Endodermal cell (in vitro differentiated cells): ENCODE measurements around the gene KCTD18. TPM values are rescaled to one million over a fixed set of nuclear protein-coding genes. Genes with fewer than 3 reads are reported as not detected.

Source experiments
- DNase-seq: peaks from one replicate; pipeline ENCODE4 v3.0.0-alpha.2; 2017
- H3K27ac ChIP-seq: 2 replicates; pipeline ENCODE4 v1.5.1; 2013; ENCODE audit warnings: mild to moderate bottlenecking, low read depth, low read length, moderate library complexity
- H3K27me3 ChIP-seq: 2 replicates; pipeline ENCODE4 v1.6.1; 2013; ENCODE audit warnings: mild to moderate bottlenecking, low read length, moderate library complexity; ENCODE audit not compliant: insufficient read depth, control insufficient read depth, poor library complexity, severe bottlenecking
- H3K36me3 ChIP-seq: 2 replicates; pipeline ENCODE4 v1.7.0; 2013; ENCODE audit warnings: mild to moderate bottlenecking, low read length, moderate library complexity; ENCODE audit not compliant: control insufficient read depth, insufficient read depth
- H3K4me1 ChIP-seq: one replicate; pipeline ENCODE4 v1.7.0; 2013; ENCODE audit warnings: low read length; ENCODE audit not compliant: control insufficient read depth, insufficient read depth
- H3K4me3 ChIP-seq: 2 replicates; pipeline ENCODE4 v1.5.1; 2013; ENCODE audit warnings: mild to moderate bottlenecking, low read length, moderate library complexity
- H3K9ac ChIP-seq: 2 replicates; pipeline ENCODE4 v1.6.1; 2013; ENCODE audit warnings: mild to moderate bottlenecking, low read length, moderate library complexity; ENCODE audit not compliant: poor library complexity, severe bottlenecking; ENCODE audit errors: extremely low read depth
- H3K9me3 ChIP-seq: 2 replicates; pipeline ENCODE4 v1.6.1; 2013; ENCODE audit warnings: mild to moderate bottlenecking, low read length, moderate library complexity; ENCODE audit not compliant: control insufficient read depth
- H3K27ac Mint-ChIP-seq: 2 replicates; pipeline ENCODE4 v1.8.0; 2020; ENCODE audit warnings: mixed read lengths
- H3K27me3 Mint-ChIP-seq: 2 replicates; pipeline ENCODE4 v1.8.0; 2021; ENCODE audit warnings: mild to moderate bottlenecking, mixed read lengths; ENCODE audit not compliant: insufficient read depth
- H3K36me3 Mint-ChIP-seq: 2 replicates; pipeline ENCODE4 v1.8.0; 2020; ENCODE audit warnings: low read depth, mixed read lengths
- H3K4me1 Mint-ChIP-seq: 2 replicates; pipeline ENCODE4 v1.8.0; 2020; ENCODE audit warnings: mixed read lengths
- H3K4me3 Mint-ChIP-seq: 2 replicates; pipeline ENCODE4 v1.8.0; 2020; ENCODE audit warnings: mild to moderate bottlenecking, moderate library complexity, mixed read lengths
- H3K9me3 Mint-ChIP-seq: 2 replicates; pipeline ENCODE4 v1.8.0; 2020; ENCODE audit warnings: mild to moderate bottlenecking, mixed read lengths
- CTCF ChIP-seq: fragments of 200-600 bp; sonication (generic); conservative IDR thresholded peaks from 2 replicates; pipeline ENCODE4 v1.5.0; 2021; ENCODE audit warnings: antibody characterized with exemption, mild to moderate bottlenecking
- WGBS, 2 experiments: methylation state at CpG; one replicate each; pipeline versions ENCODE4 v1.1.5 to v1.1.7; 2013; ENCODE audit warnings: missing lambda C conversion rate in 2 of 2, mixed read lengths in 1 of 2; ENCODE audit not compliant: insufficient coverage in 1 of 2, insufficient read length in 1 of 2; 5-methylcytosine and 5-hydroxymethylcytosine counted together
- total RNA-seq, 2 donors: library from RNA; stranded (reverse); fragmentation: NEBNext Ultra II Directional in 1 of 2; extraction: Animal tissue kit (Norgen Biotek cat#: 25700) in 1 of 2; gene quantifications; 2 replicates in 1 of 2; 3 replicates in 1 of 2; pipeline ENCODE4 v1.2.1, GENCODE V29; 2021

KCTD18 gene
- total RNA-seq, 2 donors from 2014 or later, result 6.8 to 12.2 TPM

DNA sequence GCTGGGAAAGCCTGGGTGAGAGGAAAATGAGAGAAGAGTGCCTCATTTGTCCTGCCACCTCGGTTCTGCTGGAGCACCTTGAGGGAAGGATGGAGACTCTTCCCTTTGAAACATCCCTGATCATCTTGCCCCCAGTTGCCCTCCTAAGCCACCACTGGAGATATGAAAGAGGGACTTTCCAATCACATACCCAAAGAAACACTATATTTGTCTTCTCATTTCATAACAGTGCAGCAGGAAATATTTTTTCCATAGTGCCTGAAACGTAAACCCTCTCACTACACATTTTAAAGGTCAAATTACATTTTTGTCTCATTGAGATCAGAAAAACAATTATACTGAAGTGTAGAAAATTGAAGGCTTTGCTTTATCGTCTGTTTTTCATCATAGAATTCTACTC, 63.3 kb downstream of the KCTD18 start:
- WGBS, 2 experiments, result 90% methylated on average over 3 of the region's 3 CpGs; no CpG with 5 or more reads in 1 of the 2 experiments
- Mint-ChIP-seq H3K27me3 (no peaks in the 10 kb centered on the region), H3K4me3 (no peak overlapping the region), H3K27ac (no peak overlapping the region), H3K9me3 (no peaks in the 10 kb centered on the region), H3K4me1 (no peaks in the 10 kb centered on the region), H3K36me3 (peaks cover 57% of the 10 kb centered on the region)
- no peak for TF ChIP-seq CTCF
- no peak overlapping the region for H3K4me3 ChIP-seq
- H3K27ac ChIP-seq, result no peak overlapping the region
- peaks cover 38% of the 10 kb centered on the region for H3K36me3 ChIP-seq
- no peaks in the 10 kb centered on the region for H3K4me1 ChIP-seq
- no peaks in the 10 kb centered on the region for H3K27me3 ChIP-seq
- no peak overlapping the region for H3K9ac ChIP-seq
- no peak for DNase-seq
- H3K9me3 ChIP-seq, result no peaks in the 10 kb centered on the region

GRCh38 chr2:200445284-200445683, 64.6 kb downstream of the KCTD18 start:
- H3K27me3 ChIP-seq, result no peaks in the 10 kb centered on the region
- no peaks in the 10 kb centered on the region for H3K27me3 Mint-ChIP-seq
- H3K4me1 ChIP-seq, result no peaks in the 10 kb centered on the region
- H3K27ac ChIP-seq, result no peak overlapping the region
- no peak overlapping the region for H3K4me3 ChIP-seq
- H3K4me3 Mint-ChIP-seq, result no peak overlapping the region
- H3K9me3 Mint-ChIP-seq, result no peaks in the 10 kb centered on the region
- no peaks in the 10 kb centered on the region for H3K9me3 ChIP-seq
- TF ChIP-seq CTCF, result no peak
- peaks cover 44% of the 10 kb centered on the region for H3K36me3 ChIP-seq
- no peaks in the 10 kb centered on the region for H3K4me1 Mint-ChIP-seq
- no peak overlapping the region for H3K9ac ChIP-seq
- 29 to 48% methylated on average over 1 of the region's 1 CpG for WGBS, 2 experiments
- DNase-seq, result no peak
- H3K36me3 Mint-ChIP-seq, result peaks cover 61% of the 10 kb centered on the region
- H3K27ac Mint-ChIP-seq, result no peak overlapping the region

- WGBS, 2 experiments, result 98 to 100% methylated on average over 1 to 3 of the region's 3 CpGs
- no peaks in the 10 kb centered on the region for H3K27me3 ChIP-seq
- H3K9me3 ChIP-seq, result no peaks in the 10 kb centered on the region
- H3K4me3 Mint-ChIP-seq, result no peak overlapping the region
- H3K4me1 Mint-ChIP-seq, result no peaks in the 10 kb centered on the region
- TF ChIP-seq CTCF, result no peak
- H3K9ac ChIP-seq, result no peak overlapping the region
- H3K36me3 ChIP-seq, result peaks cover 48% of the 10 kb centered on the region
- H3K36me3 Mint-ChIP-seq, result peaks cover 63% of the 10 kb centered on the region
- H3K27ac Mint-ChIP-seq, result no peak overlapping the region
- H3K4me3 ChIP-seq, result no peak overlapping the region
- no peaks in the 10 kb centered on the region for H3K9me3 Mint-ChIP-seq
- no peak overlapping the region for H3K27ac ChIP-seq
- no peaks in the 10 kb centered on the region for H3K27me3 Mint-ChIP-seq
- H3K4me1 ChIP-seq, result no peaks in the 10 kb centered on the region
- DNase-seq, result no peak
Observed at GRCh38 chr2:200444530-200444929, 65.3 kb downstream of the KCTD18 start.
